ENCODE results near the gene ING5. TPM values are rescaled to one million over a fixed set of nuclear protein-coding genes. Genes with fewer than 3 reads are reported as not detected.

Gene ING5
- total and polyA plus RNA-seq, 8 donors: 14.1 to 63.9 (median 22.3) TPM

DNA sequence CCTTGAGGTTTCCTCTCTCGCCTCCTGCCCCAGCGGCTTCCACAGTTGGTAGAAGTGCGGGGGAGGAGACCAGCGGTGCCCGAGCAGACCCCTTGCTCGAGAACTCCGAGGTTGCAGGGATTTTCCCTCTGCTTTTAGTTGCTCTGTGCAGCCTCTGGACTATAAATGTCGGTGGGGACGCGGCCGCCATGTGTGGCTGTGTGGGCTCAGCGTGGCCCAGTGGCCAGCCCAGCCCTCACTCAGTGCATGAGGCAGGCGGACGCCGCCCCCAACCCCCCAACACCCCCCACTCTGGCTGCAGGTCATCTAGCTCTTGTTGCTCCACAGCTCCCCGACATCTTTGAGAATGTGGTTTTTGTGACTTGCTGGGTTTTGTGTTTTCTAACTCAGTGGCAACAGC, 17.3 kb downstream of the ING5 start:
- H3K27ac ChIP-seq: no peak overlapping the region
- no peaks in the 10 kb centered on the region for H3K27me3 ChIP-seq
- no peaks in the 10 kb centered on the region for H3K9me3 ChIP-seq
- H3K4me3 ChIP-seq: no peak overlapping the region
- DNase-seq (no peak), ATAC-seq (no peak), FAIRE-seq (no peak)
- TF ChIP-seq, protein P1, sequence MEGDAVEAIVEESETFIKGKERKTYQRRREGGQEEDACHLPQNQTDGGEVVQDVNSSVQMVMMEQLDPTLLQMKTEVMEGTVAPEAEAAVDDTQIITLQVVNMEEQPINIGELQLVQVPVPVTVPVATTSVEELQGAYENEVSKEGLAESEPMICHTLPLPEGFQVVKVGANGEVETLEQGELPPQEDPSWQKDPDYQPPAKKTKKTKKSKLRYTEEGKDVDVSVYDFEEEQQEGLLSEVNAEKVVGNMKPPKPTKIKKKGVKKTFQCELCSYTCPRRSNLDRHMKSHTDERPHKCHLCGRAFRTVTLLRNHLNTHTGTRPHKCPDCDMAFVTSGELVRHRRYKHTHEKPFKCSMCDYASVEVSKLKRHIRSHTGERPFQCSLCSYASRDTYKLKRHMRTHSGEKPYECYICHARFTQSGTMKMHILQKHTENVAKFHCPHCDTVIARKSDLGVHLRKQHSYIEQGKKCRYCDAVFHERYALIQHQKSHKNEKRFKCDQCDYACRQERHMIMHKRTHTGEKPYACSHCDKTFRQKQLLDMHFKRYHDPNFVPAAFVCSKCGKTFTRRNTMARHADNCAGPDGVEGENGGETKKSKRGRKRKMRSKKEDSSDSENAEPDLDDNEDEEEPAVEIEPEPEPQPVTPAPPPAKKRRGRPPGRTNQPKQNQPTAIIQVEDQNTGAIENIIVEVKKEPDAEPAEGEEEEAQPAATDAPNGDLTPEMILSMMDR (IDR thresholded peaks at IDR 0.05): no peak
- intact Hi-C loops (cut with DNase I): no loop called here
- peaks cover 2 to 47% (median 24%) of the 10 kb centered on the region in 3 donors for H3K36me3 ChIP-seq
- 95 to 96% methylated on average over 12 to 16 of the region's 16 CpGs for WGBS, 2 donors
- no peaks in the 10 kb centered on the region for H3K4me1 ChIP-seq

DNA sequence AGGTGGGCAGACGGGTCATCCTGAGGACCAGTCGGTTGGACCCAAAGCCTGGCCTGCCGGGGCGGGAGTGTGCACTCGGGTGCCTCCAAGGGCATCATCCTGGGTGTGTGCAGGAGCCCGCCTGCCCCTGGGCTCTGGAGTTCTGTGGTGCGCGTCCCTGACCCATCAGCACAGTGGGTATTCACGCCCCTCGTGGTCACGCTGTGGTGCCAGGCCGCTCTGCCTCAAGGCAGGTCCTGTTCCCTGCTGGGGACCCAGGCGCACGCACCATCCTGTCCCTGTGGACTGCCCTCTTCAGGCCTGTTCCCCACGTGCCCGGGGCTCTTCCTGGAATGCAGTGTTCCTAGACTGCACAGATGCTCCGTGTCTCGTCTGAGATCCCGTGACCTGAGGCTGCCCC, 18.3 kb downstream of the ING5 start:
- Histone ChIP-seq H3K9me3 (no peaks in the 10 kb centered on the region), H3K4me3 (no peak overlapping the region), H3K4me1 (no peaks in the 10 kb centered on the region), H3K36me3 (peaks cover 2 to 47% (median 16%) of the 10 kb centered on the region in 3 donors), H3K27ac (no peak overlapping the region), H3K27me3 (no peaks in the 10 kb centered on the region)
- DNase-seq: no peak
- intact Hi-C loops (cut with DNase I): no loop called here
- ATAC-seq: peak in 1 of 4 donors; percentile 8
- 94 to 95% methylated on average over 19 of the region's 19 CpGs for WGBS, 2 donors
- no peak for FAIRE-seq
- TF ChIP-seq, protein P1 (IDR thresholded peaks at IDR 0.05): no peak

DNA sequence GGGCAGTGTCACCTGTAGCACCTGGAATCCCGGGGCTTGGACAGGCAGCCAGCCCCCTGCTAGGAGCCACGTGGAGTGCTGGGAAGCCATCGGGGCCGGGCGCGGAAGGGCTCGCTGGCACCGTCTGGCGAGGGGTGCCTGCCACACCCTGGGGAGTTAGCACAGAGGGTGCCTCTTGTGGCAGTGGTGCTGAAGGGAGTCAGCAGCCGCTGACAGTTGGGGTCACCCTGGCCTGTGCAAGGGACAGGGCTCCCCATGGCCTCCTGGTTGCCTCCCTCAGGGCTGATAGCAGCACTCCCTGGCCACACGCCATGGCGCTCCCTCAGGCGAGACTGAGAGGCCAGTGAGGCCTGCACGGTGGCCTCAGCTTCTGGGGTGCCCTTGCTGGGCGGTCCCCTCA, 18.7 kb downstream of the ING5 start:
- intact Hi-C loops (cut with DNase I): no loop called here
- no peaks in the 10 kb centered on the region for H3K9me3 ChIP-seq
- FAIRE-seq (no peak), DNase-seq (peak in 1 of 6 donors; percentile 79), ATAC-seq (no peak)
- no peak overlapping the region for H3K27ac ChIP-seq
- WGBS, 2 donors: 93 to 97% methylated on average over 15 of the region's 15 CpGs
- TF ChIP-seq, protein P1 (IDR thresholded peaks at IDR 0.05): no peak
- H3K4me1 ChIP-seq: no peaks in the 10 kb centered on the region
- no peak overlapping the region for H3K4me3 ChIP-seq
- no peaks in the 10 kb centered on the region for H3K27me3 ChIP-seq
- H3K36me3 ChIP-seq: peaks cover 2 to 52% (median 16%) of the 10 kb centered on the region in 3 donors

DNA sequence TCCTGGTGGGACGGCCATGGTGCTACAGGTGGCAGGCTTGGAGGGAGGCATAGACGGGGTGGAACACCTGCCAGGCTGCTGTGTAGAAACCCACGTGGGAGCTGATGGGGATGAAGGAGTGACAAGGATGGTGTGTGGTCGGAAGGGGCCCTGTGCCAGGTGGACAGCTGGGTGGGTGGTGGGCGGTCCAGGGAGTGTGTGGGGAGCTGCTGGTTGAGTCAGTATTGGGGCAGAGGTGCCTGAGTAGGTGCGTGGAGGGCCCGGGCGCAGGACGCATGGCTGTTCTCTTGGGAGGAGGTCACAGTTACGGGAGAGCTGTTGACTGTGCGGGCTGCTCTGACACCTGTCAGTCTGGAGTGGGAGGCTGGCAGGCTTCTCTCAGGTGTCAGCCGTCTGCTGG, 20.0 kb downstream of the ING5 start:
- WGBS, 2 donors: 93 to 94% methylated on average over 12 of the region's 12 CpGs
- no peak for ATAC-seq
- DNase-seq: no peak
- Histone ChIP-seq H3K9me3 (no peaks in the 10 kb centered on the region), H3K4me1 (no peaks in the 10 kb centered on the region), H3K27me3 (no peaks in the 10 kb centered on the region), H3K27ac (no peak overlapping the region), H3K36me3 (peaks cover 0 to 52% (median 16%) of the 10 kb centered on the region in 3 donors), H3K4me3 (no peak overlapping the region)
- FAIRE-seq: no peak
- intact Hi-C loops (cut with DNase I): no loop called here
- TF ChIP-seq, protein P1 (IDR thresholded peaks at IDR 0.05): no peak

DNA sequence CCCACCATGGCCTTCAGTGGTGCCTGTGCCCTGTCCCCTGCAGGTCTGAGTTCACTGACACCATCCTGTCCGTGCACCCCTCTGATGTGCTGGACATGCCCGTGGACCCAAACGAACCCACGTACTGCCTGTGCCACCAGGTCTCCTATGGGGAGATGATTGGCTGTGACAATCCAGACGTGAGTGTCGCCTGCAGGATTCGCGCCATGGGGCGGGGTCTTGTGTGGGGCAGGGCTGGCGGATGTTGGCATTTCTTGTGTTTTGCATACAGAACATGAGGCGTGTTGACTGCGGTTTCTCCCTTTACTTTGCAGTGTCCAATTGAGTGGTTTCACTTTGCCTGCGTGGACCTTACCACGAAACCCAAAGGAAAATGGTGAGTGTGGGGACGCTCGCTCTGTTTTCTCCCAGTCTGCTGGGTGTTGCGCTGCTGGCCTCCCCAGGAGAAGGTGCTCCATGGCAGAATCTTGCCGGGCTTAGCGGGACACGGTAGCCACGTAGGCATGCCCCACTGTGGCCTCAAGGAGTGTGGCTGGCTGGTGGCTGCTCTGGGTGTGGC, 21.1 kb downstream of the ING5 start:
- DNase-seq (no peak), ATAC-seq (no peak), FAIRE-seq (no peak)
- TF ChIP-seq, protein P1 (IDR thresholded peaks at IDR 0.05): no peak
- Histone ChIP-seq H3K9me3 (no peaks in the 10 kb centered on the region), H3K27me3 (no peaks in the 10 kb centered on the region), H3K4me3 (no peak overlapping the region), H3K36me3 (peaks cover 0 to 52% (median 16%) of the 10 kb centered on the region in 3 donors), H3K4me1 (no peaks in the 10 kb centered on the region), H3K27ac (no peak overlapping the region)
- WGBS, 2 donors: 97 to 99% methylated on average over 21 of the region's 21 CpGs
- intact Hi-C loops (cut with DNase I): no loop called here

Data from pancreas (tissue), 10 donors.